Stimulated activated CD8-positive, alpha-beta memory T cell treated with anti-CD3 and anti-CD28 coated beads, Interleukin-7, amount 100 ng/mL, for 48 hours (primary cell): ENCODE data around the gene ROPN1.
"Not testable (repeated sequence)": the region's sequence is repeated elsewhere in the genome, so short reads cannot be mapped to it uniquely, and the experiment has no call there.

ENCODE experiments used
- DNase-seq, 2 donors: peaks; one replicate each; pipeline ENCODE4 v3.0.0-alpha.2; 2020; ENCODE audit warnings: low read depth in 1 of 2; ENCODE audit errors: extremely low read depth in 1 of 2

The ROPN1 gene

DNA sequence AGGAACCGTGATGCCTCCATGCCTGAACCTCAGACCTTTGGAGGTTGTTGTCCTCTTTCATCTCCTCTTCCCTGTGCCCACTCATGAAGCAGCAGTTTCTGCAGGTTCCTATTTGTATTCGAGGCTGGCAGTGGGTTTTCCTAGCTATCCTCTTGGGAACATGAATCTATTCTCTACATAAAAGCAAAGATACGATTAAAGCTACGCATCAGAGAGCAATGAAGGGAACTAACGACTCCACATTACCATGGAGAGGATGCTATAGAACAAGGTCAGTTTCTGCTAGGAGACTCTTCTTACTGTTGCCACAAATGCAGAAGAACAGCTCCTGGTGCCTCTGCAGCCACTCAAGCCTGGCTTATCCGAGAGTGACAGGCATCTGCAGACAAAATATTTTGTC, 9.4 kb upstream of the ROPN1 start:
- not testable (repeated sequence) for DNase-seq

- DNase-seq = no peak
Observed at GRCh38 chr3:123997543-123997942, 5.6 kb upstream of the ROPN1 start.

GRCh38 chr3:123993818-123994217, 1.9 kb upstream of the ROPN1 start:
- DNase-seq = no peak

GRCh38 chr3:123986427-123986826, 5.5 kb downstream of the ROPN1 start:
- DNase-seq = no peak

DNA sequence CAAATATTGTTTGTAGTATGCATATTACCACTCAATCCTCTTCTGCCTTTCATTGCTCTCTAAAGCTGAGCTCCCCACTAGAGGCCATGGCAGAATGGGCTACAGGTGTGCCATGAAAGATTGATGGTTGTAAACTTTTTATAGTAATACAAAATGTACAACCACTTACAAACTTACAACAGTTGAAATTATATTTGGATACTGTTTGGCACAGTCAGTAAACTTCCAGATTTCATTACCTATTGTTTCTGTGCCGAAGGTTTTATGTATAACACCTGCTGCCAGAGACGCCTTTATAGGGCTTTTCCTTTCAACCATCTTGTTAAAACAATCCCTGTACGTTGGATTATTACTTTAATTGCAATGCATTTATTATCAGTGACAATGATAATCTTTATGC, 7.0 kb downstream of the ROPN1 start:
- no peak for DNase-seq

DNA sequence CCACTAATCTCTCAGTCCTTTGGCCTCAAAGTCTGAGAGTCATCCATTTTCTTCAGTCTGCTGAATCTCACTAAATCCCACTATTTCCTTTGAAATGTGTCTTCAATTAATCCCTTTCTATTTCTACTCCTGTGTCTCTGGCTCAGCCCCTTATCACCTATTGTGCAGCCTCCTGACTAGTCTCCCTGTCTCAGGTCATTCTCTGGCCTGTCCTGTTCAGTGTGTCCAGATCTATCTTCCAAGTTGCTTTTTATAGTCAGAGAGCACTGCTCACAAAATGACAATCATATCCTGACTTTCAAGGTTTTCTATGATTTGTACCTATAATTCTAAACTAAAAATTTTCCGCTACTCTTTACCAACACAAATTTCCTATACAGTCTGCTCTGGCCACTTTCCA, 7.6 kb downstream of the ROPN1 start:
- no peak for DNase-seq

GRCh38 chr3:123981317-123981716, 10.6 kb downstream of the ROPN1 start:
- not testable (repeated sequence) for DNase-seq

- DNase-seq = no peak
Observed at GRCh38 chr3:123980539-123980938, 11.4 kb downstream of the ROPN1 start.

DNA sequence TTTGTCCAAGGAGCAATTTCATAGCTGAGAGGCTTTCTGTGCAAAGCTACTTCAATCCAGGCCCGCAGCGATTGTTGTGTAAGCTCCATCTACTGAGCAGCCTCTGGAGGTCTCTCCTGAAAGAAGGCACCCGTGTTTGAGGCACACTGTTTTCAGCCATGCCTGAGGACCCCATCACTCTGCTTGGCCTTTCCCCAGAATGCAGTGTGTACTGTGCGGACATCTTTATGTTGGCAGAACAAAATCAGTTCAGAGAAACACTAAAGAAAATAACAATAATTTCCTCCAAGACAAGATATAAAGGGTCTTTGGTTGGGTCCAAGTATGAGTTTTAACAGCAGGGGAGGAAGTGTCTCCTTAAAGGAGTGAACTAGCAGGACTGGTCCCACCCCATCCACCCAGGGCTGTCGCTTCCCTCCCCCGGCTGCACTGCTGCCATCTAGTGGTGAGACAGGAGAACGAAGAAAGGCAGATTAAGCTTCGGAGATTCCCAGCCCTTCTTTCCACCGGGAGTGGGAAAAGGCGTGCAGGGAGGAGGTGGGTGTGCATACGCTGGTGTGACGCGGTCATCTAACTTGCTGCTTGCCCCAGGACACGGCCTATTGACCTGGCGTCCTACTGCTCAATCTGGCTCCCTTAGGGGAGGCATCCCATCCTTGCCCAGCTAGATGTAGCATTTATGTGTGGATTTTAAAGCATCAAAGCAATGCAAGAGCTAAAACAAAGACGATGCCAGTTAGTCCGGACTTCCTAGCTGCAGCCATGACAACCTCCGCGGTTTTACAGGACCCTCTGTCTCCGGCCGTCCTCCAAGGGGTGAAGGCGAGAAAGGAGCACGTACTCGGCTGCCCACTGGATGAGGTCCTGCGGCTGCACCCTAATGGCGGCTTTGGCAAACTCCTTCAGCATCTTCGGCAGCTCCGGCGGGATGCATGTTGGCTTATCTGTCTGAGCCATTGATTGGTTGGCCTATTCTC, 12.1 kb downstream of the ROPN1 start:
- not testable (repeated sequence) for DNase-seq

- not testable (repeated sequence) for DNase-seq
Observed at GRCh38 chr3:123976904-123977303, 15.0 kb downstream of the ROPN1 start.

DNA sequence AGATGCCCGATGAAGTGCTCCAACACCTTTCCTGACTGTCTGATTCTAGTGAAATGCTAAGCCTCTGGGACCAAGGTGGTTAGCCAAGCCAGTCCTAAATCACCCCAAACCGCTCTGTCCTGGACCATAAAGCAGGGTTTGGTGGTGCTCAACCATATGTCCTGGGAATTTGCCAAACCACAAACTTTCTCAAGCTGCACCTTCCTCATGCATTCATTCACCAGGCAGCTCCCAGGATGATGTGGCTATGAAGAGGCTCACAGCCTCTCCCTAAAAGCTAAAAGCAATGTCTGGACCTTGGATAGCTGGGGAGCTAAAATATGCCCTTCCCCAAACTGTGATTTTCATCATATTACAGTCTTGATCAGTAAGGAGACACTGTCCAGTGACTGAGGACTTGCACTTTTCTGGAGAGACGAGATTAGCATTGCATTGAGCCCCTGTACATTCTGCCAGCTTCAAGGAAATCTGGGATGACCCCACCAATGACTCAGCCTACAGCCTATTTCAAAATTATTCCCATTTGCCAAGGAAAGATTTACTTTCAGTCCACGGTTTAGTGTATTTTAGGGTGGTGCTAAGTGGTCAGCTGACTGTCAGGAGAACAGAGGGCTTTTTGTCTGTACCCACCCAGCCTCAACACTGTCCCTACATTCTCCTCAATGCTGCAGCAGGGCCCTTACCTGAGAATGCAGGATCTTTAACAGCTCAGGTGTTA, 15.6 kb downstream of the ROPN1 start:
- not testable (repeated sequence) for DNase-seq

DNA sequence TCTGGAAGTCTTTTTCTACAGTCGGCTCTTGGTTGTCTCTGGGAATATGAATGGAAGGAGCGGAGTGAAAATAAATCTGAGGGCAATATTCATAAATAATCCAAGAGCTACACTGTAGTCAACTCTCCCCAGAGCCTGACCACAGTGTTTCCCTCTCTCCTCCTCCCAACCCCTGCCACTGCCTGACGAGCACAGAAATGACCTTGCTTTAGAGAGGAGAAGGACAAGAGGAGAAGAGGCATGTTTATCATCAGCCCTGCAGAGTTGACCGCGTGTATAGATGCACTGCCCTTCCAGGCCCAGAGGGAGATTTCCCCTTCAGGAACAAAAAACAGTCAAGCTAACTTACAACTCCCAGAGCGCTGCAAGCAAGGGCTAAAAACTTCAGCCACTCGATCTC, 16.9 kb downstream of the ROPN1 start:
- not testable (repeated sequence) for DNase-seq

DNA sequence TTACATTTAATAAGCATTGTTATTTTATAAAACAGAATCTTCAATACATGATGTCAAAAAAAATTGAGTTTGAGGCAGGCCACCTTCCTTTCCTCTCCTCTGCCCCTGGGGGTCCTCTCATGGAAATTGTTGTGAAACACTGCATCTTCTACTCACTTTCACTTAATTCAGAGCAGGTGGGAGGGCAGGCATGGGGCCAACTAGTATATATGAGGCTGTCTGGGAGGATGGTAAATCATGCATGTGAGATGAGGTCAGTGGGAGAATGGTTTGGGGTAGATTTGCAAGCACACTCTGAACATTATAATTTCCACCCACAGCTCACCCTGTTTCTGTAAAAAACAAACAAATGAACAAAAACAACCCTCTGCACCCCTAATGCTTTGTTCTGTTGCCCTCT, 20.5 kb downstream of the ROPN1 start:
- DNase-seq = no peak

DNA sequence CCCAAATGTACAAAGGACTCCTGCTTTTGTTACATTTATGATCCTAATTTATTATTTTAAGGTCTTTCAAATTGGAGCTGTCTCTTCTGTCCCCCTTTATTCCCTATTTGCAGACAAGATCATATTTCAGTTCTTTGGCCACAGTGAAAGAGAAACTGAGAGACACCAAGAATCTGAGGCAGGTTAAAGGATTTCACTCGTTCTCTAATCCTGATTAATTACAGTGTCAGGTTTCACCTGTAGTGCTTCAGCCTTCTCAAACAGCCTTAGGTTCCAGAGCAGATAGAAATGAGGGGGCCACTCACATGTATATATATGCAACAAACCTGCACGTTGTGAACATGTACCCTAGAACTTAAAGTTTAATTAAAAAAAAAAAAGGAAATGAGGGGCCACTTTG, 24.7 kb downstream of the ROPN1 start:
- DNase-seq = not testable (repeated sequence)

- DNase-seq = not testable (repeated sequence)
Observed at GRCh38 chr3:123966799-123967198, 25.1 kb downstream of the ROPN1 start.

DNA sequence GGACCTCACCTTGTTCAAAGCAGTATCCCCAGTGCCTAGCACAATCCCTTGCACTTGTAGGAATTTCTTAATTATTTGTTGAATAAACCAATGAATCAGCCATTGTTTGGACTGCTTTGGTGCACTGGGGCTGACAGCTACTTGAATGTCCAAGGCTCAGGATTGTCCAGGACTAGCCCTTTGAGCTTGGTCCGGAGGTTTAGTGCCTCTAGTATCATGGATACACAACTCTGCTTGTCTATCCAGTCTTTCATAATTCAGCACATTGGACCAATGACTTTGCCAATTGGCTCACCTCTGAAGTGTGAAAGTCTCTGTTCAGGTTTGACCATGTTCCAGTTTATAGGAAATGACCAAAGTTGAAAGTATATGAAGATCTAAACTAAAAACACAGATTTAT, 27.1 kb downstream of the ROPN1 start:
- not testable (repeated sequence) for DNase-seq

DNA sequence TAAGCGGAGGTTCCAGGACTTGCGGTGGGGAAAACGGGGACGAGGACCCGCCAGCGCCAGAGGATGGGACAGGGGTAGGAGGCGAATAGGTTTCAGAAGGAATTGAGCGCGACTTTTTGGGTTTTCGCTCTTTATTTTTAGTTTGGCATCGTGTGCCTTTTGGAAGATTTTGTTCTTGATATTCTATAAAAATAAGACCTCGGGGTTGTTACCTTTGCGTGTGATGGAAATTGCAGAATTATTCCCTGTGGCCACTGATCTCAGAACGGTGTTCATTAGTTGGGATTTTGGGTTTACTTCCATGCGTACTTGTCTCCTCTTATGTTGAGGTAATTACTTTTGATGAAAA, 30.4 kb downstream of the ROPN1 start:
- DNase-seq = no peak

GRCh38 chr3:123960781-123961507, 31.0 kb downstream of the ROPN1 start, which contains the start of gene CCDC14:
Gene CCDC14 (minus strand): TSS chr3:123961229. CDS start chr3:123961173, 56 bp downstream.
- DNase-seq = peak; percentile 61 to 80

GRCh38 chr3:123953735-123954134, 38.2 kb downstream of the ROPN1 start:
- DNase-seq = no peak

DNA sequence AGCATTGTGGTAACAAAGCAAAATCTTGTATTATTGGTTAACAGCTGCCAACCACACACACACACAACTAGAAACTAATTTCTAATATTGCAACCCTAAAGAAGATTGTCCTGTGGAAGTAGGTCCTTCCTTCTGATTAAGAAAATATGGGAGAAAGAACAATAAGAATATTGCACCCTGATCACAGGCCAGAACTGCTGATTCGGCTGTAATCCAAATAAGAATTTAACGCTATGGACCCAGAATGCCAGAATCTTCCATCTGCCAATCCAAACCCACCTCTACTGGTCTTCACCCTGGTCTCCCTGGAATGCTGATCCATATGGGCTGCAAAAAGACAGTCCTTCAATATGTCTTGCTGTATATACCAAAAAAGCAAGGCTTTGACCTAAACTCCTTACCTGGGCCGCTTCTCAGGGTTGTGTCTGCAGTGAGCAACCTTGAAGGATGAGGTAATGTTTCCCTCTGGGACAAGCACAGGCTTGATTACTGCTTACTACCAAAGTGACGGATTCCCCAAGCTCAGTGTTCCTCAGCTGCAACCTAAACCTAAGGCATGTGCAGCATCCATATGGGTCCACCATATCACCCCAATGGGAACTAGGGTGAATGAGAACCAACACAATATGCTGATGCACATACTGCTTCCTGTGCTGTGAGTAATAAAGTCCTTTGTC, 38.9 kb downstream of the ROPN1 start:
- DNase-seq = no peak
